ENCODE data around the gene CRIM1.

GRCh38 chr2:36596397-36596796 is 240.8 kb downstream of the CRIM1 start:
- no peak for TF ChIP-seq ZFP30 (CRISPR knock-in tag; IDR thresholded peaks at IDR 0.05)
- no peak for TF ChIP-seq ZNF565 (CRISPR knock-in tag; conservative IDR thresholded peaks at IDR 0.05; ENCODE audit: low read depth)
- no peak for TF ChIP-seq OSR1 (CRISPR knock-in tag; IDR thresholded peaks at IDR 0.05)
- TF ChIP-seq ARNTL (CRISPR knock-in tag; IDR thresholded peaks at IDR 0.05; ENCODE audit: borderline replicate concordance, low read depth), result no peak
- no peak for TF ChIP-seq CREB5 (CRISPR knock-in tag; IDR thresholded peaks at IDR 0.05; ENCODE audit: low read depth)
- no peak for TF ChIP-seq TSHZ2 (CRISPR knock-in tag; IDR thresholded peaks at IDR 0.05)
- TF ChIP-seq ZC3H10 (CRISPR knock-in tag; IDR thresholded peaks at IDR 0.05), result no peak
- TF ChIP-seq PATZ1 (CRISPR knock-in tag; IDR thresholded peaks at IDR 0.05; ENCODE audit: borderline replicate concordance), result no peak
- TF ChIP-seq SNAI2 (CRISPR knock-in tag; IDR thresholded peaks at IDR 0.05), result no peak
- TF ChIP-seq ZFP3 (CRISPR knock-in tag; IDR thresholded peaks at IDR 0.05), result no peak
- no peak for TF ChIP-seq TCF4 (CRISPR knock-in tag; IDR thresholded peaks at IDR 0.05; ENCODE audit: borderline replicate concordance)
- TF ChIP-seq PPARA (CRISPR knock-in tag; IDR thresholded peaks at IDR 0.05; ENCODE audit: borderline replicate concordance), result no peak
